Upper lobe of left lung (tissue), 6 donors: ENCODE data around the gene RIMS1. TPM values are rescaled to one million over a fixed set of nuclear protein-coding genes. Genes with fewer than 3 reads are reported as not detected.

Experiments
- ATAC-seq, 2 donors: fragments of 200-7000 bp; cut with Tn5 transposase; one replicate each; pipeline ENCODE4 v1.9.1; 2022; ENCODE audit warnings: mild to moderate bottlenecking in 2 of 2, moderate library complexity in 2 of 2; ENCODE audit not compliant: low FRiP score in 2 of 2
- DNase-seq, 2 donors: peaks; one replicate each; pipeline ENCODE4 v3.0.0-alpha.2; 2019 to 2020
- H3K27ac ChIP-seq, 4 donors: fragments of 200-600 bp; sonication (generic); one replicate each; pipeline ENCODE4 v1.5.1; 2016 to 2019
- H3K27me3 ChIP-seq, 4 donors: fragments of 200-600 bp; sonication (generic); one replicate each; pipeline ENCODE4 v1.5.1; 2017 to 2019
- H3K36me3 ChIP-seq, 4 donors: fragments of 200-600 bp; sonication (generic); one replicate each; pipeline ENCODE4 v1.5.1; 2016 to 2019
- H3K4me1 ChIP-seq, 4 donors: fragments of 200-600 bp; sonication (generic); one replicate each; pipeline ENCODE4 v1.5.1; 2018 to 2019
- H3K4me3 ChIP-seq, 4 donors: fragments of 200-600 bp; sonication (generic); one replicate each; pipeline ENCODE4 v1.5.1; 2017 to 2019; ENCODE audit warnings: mild to moderate bottlenecking in 2 of 4, moderate library complexity in 1 of 4
- H3K9me3 ChIP-seq, 4 donors: fragments of 200-600 bp; sonication (generic); one replicate each; pipeline ENCODE4 v1.5.1; 2018 to 2019
- EP300 ChIP-seq, 4 donors: sonication (generic); formaldehyde crosslinking; IDR thresholded peaks; one replicate each; pipeline ENCODE4 v1.5.1; 2017; ENCODE audit warnings: antibody characterized with exemption in 4 of 4, control low read depth in 2 of 4
- POLR2A ChIP-seq, 4 donors: fragments of 450-650 bp; IDR thresholded peaks; one replicate each; pipeline ENCODE4 v1.5.1; 2016 to 2017; ENCODE audit warnings: antibody characterized with exemption in 4 of 4, mild to moderate bottlenecking in 2 of 4
- POLR2AphosphoS5 ChIP-seq, 2 donors: sonication (generic); formaldehyde crosslinking; IDR thresholded peaks; one replicate each; pipeline ENCODE4 v1.5.1; 2017; ENCODE audit warnings: antibody characterized with exemption in 2 of 2
- WGBS, 2 donors: methylation state at CpG; one replicate each; pipeline ENCODE4 v1.1.5; 2017 to 2018; 5-methylcytosine and 5-hydroxymethylcytosine counted together
- total RNA-seq, 6 donors: library from RNA; depleted of rRNA in 4 of 6; stranded (reverse); fragments of >200 nt in 4 of 6; gene quantifications; one replicate each; pipeline versions ENCODE4 v1.1.0 to v1.2.1, GENCODE V29; 2016 to 2021
- TF ChIP-seq, protein P1 (sequence below), 6 experiments: fragments of 450-650 bp in 4 of 6; fragments of 200-600 bp in 2 of 6; sonication (generic) in 2 of 6; IDR thresholded peaks; one replicate each; pipeline ENCODE4 v1.5.1; 2016 to 2019; ENCODE audit warnings: antibody characterized with exemption in 6 of 6
- donor health status: DM: no; HTN: no; CAD: no; lungs with moderate emphysema.
- donor health status: DM: no; HTN: yes; CAD: no; lungs with severe emphysema.

RIMS1 gene, protein sequence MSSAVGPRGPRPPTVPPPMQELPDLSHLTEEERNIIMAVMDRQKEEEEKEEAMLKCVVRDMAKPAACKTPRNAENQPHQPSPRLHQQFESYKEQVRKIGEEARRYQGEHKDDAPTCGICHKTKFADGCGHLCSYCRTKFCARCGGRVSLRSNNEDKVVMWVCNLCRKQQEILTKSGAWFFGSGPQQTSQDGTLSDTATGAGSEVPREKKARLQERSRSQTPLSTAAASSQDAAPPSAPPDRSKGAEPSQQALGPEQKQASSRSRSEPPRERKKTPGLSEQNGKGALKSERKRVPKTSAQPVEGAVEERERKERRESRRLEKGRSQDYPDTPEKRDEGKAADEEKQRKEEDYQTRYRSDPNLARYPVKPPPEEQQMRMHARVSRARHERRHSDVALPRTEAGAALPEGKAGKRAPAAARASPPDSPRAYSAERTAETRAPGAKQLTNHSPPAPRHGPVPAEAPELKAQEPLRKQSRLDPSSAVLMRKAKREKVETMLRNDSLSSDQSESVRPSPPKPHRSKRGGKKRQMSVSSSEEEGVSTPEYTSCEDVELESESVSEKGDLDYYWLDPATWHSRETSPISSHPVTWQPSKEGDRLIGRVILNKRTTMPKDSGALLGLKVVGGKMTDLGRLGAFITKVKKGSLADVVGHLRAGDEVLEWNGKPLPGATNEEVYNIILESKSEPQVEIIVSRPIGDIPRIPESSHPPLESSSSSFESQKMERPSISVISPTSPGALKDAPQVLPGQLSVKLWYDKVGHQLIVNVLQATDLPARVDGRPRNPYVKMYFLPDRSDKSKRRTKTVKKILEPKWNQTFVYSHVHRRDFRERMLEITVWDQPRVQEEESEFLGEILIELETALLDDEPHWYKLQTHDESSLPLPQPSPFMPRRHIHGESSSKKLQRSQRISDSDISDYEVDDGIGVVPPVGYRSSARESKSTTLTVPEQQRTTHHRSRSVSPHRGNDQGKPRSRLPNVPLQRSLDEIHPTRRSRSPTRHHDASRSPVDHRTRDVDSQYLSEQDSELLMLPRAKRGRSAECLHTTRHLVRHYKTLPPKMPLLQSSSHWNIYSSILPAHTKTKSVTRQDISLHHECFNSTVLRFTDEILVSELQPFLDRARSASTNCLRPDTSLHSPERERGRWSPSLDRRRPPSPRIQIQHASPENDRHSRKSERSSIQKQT (N-terminal part only)
- 1 to 10 TPM; 1.0 to 4.1 (median 2.7) TPM for total RNA-seq

DNA sequence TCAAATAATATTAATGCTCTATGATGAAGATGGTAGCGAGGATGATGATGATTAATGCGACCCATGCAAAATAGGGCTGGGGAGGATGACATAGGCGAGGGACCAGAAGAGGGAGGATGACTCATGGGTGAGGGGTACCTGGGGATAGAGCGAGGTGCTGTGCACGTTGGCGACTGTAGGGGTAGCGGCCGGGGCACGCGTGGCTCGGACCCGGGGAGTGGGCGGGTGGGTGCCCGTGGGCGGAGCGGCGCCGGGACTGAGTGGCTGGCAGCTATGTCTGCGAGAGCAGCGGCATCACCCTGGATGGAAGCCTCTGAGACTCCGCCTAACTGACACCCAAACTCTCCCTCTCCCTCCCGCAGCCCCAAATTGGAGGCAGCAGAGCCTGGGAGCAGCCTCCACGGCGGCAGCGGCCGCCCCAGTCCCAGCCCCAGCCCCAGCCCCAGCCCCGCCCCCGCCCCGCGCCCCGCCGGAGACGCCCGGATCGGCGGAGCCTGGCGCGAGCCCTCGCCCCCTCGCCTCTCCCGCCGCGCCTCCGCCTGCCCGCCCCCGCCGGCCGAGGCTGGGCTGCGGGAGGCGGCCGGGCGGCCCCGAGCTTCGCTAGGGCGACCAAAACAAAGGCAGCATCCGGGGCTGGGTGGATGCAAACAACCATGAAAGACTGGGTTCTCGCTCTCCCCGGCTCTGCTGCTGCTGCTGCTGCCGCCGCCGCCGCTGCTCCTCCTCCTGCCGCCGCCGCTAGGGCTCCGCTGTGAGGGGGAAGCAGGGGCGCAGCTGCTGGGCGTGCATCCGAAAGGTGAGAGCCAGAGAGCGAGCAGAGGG, at the start of gene RIMS1:
Gene RIMS1, plus strand, starts transcription at position 367 of the 822 bp plus-strand sequence. CDS start 474 bp downstream, outside the sequence.
- Histone ChIP-seq H3K4me3 (peak within 1 kb of the TSS in 3 of 4 donors; percentile 35 to 58 (median 50)), H3K36me3 (no peaks in the 10 kb centered on the region), H3K9me3 (no peaks in the 10 kb centered on the region), H3K27ac (peak within 1 kb of the TSS in 1 of 4 donors; percentile 26), H3K4me1 (peaks cover 0 to 10% (median 4%) of the 10 kb centered on the region in 4 donors), H3K27me3 (peaks cover 0 to 6% (median 0%) of the 10 kb centered on the region in 4 donors)
- WGBS, 2 donors, result 3 to 8% methylated on average over 17 to 38 of the region's 70 CpGs
- ATAC-seq (peak in 1 of 2 donors; percentile 52), DNase-seq (peak in 1 of 2 donors; percentile 84)
- TF ChIP-seq POLR2AphosphoS5 (IDR thresholded peaks at IDR 0.05) (no peak), POLR2A (IDR thresholded peaks at IDR 0.05) (no peak), EP300 (IDR thresholded peaks at IDR 0.05) (no peak)
- TF ChIP-seq, protein P1, sequence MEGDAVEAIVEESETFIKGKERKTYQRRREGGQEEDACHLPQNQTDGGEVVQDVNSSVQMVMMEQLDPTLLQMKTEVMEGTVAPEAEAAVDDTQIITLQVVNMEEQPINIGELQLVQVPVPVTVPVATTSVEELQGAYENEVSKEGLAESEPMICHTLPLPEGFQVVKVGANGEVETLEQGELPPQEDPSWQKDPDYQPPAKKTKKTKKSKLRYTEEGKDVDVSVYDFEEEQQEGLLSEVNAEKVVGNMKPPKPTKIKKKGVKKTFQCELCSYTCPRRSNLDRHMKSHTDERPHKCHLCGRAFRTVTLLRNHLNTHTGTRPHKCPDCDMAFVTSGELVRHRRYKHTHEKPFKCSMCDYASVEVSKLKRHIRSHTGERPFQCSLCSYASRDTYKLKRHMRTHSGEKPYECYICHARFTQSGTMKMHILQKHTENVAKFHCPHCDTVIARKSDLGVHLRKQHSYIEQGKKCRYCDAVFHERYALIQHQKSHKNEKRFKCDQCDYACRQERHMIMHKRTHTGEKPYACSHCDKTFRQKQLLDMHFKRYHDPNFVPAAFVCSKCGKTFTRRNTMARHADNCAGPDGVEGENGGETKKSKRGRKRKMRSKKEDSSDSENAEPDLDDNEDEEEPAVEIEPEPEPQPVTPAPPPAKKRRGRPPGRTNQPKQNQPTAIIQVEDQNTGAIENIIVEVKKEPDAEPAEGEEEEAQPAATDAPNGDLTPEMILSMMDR (IDR thresholded peaks at IDR 0.05), result peak in 4 of 6 experiments; percentile 19 to 41 (median 24)

DNA sequence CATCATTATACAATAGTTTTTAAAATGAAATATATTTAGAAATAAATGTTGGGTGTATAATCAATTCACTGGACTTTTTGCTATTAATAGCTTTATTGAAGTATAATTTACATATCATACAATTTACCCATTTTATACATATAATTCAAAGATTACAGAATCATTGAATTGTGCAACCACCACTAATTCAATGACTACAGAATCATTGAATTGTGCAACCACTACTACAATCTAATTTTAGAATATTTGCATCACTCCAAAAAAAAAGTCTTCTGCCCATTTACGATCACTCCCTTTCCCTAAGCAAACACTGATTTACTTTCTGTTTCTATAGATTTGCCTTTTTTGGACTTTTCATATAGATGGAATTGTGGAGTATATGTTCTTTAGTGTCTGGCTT, 35.1 kb upstream of the RIMS1 start:
- WGBS, 2 donors, result 51 to 62% methylated on average over 1 of the region's 1 CpG
- no peak overlapping the region for H3K4me3 ChIP-seq
- H3K27me3 ChIP-seq, result no peaks in the 10 kb centered on the region
- no peaks in the 10 kb centered on the region for H3K4me1 ChIP-seq
- DNase-seq (no peak), ATAC-seq (no peak)
- no peaks in the 10 kb centered on the region for H3K9me3 ChIP-seq
- TF ChIP-seq POLR2A (IDR thresholded peaks at IDR 0.05), result no peak
- TF ChIP-seq, protein P1 (IDR thresholded peaks at IDR 0.05), result no peak
- TF ChIP-seq EP300 (IDR thresholded peaks at IDR 0.05), result no peak
- no peak for TF ChIP-seq POLR2AphosphoS5 (IDR thresholded peaks at IDR 0.05)
- H3K27ac ChIP-seq, result no peak overlapping the region
- no peaks in the 10 kb centered on the region for H3K36me3 ChIP-seq

DNA sequence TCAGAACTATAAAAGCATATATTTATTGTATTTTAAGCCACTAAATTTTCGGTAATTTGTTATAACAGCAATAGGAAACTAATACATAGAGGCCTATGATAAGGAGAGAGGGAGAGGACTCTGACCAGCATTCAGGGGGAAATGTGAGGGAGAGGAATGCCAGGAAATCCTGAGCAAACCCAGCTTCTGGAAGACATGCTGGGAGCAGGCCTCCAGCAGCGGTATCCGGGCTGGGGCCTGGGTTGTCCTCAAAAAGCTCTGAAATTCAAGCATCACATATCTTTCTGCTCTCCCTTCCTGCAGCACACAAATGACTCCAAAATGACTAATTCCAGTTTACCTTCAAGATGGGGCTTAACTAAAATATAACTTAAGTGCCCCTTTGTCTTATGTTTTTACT, 33.4 kb upstream of the RIMS1 start:
- DNase-seq (no peak), ATAC-seq (no peak)
- Histone ChIP-seq H3K4me1 (no peaks in the 10 kb centered on the region), H3K4me3 (no peak overlapping the region), H3K27me3 (no peaks in the 10 kb centered on the region), H3K36me3 (no peaks in the 10 kb centered on the region), H3K9me3 (no peaks in the 10 kb centered on the region), H3K27ac (no peak overlapping the region)
- TF ChIP-seq EP300 (IDR thresholded peaks at IDR 0.05) (no peak), POLR2AphosphoS5 (IDR thresholded peaks at IDR 0.05) (no peak), POLR2A (IDR thresholded peaks at IDR 0.05) (no peak)
- TF ChIP-seq, protein P1 (IDR thresholded peaks at IDR 0.05), result no peak
- 81 to 87% methylated on average over 3 of the region's 3 CpGs for WGBS, 2 donors

DNA sequence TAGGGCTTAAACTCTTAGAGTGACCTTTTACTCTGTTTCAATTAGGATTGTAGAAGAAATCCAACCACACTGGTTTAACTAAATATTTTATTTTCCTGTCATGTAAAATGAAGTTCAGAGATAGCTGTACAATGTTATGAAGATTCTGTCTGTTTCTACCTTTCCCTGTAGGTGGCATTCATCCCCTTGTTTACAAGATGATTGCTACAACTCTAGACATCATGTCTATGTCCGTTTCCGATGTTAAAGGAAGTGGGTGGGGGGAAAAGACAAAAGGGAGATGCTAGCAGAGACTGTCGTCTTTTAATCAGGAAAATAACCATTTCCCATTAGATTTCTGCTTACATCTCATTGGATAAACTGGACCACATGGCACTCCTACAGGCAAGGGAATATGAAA, 30.9 kb upstream of the RIMS1 start:
- ATAC-seq (no peak), DNase-seq (no peak)
- Histone ChIP-seq H3K36me3 (no peaks in the 10 kb centered on the region), H3K9me3 (no peaks in the 10 kb centered on the region), H3K4me1 (no peaks in the 10 kb centered on the region), H3K4me3 (no peak overlapping the region), H3K27me3 (no peaks in the 10 kb centered on the region), H3K27ac (no peak overlapping the region)
- no peak for TF ChIP-seq POLR2AphosphoS5 (IDR thresholded peaks at IDR 0.05)
- TF ChIP-seq POLR2A (IDR thresholded peaks at IDR 0.05), result no peak
- no peak for TF ChIP-seq EP300 (IDR thresholded peaks at IDR 0.05)
- TF ChIP-seq, protein P1 (IDR thresholded peaks at IDR 0.05), result no peak
- 35 to 48% methylated on average over 3 of the region's 3 CpGs for WGBS, 2 donors
